Measurements from ENCODE around the gene PPP1R14C. TPM values are rescaled to one million over a fixed set of nuclear protein-coding genes. Genes with fewer than 3 reads are reported as not detected.

The PPP1R14C gene
- polyA plus RNA-seq, 1 donor from 2014 or later, result 14.0 TPM

DNA sequence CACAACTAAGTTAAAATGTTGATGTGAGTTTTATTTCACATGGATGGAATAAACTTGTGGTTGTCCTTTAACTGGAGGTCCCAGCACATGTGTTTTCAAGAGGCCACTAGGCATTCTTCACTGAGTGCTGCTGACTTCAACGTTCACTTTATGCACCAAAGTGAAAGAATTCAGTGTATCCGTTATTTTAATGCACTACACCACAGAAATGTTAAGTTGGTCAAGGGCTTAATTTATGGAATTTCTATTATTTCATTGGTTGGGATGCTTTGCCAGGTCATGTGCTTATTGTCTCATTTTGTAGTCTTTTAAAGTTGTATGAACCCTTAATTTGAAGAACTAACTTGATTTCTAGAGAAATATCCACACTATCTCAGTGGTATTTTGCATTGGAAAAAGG, 106.4 kb downstream of the PPP1R14C start:
- Histone ChIP-seq H3K9ac (ENCODE audit: low read length) (no peak overlapping the region), H3K9me2 (ENCODE audit: insufficient read depth, low read length) (no peaks in the 10 kb centered on the region), H3K4me2 (ENCODE audit: low read length) (no peak overlapping the region), H3K4me3 (ENCODE audit: low read length) (no peak overlapping the region), H4K20me1 (ENCODE audit: insufficient read depth) (no peaks in the 10 kb centered on the region), H3F3A (ENCODE audit: insufficient read depth, low read length, poor library complexity, severe bottlenecking) (no peaks in the 10 kb centered on the region), H3K9me3 (ENCODE audit: low read length) (peaks cover 5% of the 10 kb centered on the region), H3K36me3 (ENCODE audit: insufficient read depth, low read length) (no peaks in the 10 kb centered on the region), H2AFZ (ENCODE audit: low read depth, low read length) (no peak overlapping the region), H3K79me2 (replicated peaks; ENCODE audit: insufficient read depth, low read length) (no peaks in the 10 kb centered on the region), H3K27ac (ENCODE audit: low read length) (no peak overlapping the region), H3K27me3 (ENCODE audit: insufficient read depth, low read depth, low read length) (no peaks in the 10 kb centered on the region)
- TF ChIP-seq, protein P1, sequence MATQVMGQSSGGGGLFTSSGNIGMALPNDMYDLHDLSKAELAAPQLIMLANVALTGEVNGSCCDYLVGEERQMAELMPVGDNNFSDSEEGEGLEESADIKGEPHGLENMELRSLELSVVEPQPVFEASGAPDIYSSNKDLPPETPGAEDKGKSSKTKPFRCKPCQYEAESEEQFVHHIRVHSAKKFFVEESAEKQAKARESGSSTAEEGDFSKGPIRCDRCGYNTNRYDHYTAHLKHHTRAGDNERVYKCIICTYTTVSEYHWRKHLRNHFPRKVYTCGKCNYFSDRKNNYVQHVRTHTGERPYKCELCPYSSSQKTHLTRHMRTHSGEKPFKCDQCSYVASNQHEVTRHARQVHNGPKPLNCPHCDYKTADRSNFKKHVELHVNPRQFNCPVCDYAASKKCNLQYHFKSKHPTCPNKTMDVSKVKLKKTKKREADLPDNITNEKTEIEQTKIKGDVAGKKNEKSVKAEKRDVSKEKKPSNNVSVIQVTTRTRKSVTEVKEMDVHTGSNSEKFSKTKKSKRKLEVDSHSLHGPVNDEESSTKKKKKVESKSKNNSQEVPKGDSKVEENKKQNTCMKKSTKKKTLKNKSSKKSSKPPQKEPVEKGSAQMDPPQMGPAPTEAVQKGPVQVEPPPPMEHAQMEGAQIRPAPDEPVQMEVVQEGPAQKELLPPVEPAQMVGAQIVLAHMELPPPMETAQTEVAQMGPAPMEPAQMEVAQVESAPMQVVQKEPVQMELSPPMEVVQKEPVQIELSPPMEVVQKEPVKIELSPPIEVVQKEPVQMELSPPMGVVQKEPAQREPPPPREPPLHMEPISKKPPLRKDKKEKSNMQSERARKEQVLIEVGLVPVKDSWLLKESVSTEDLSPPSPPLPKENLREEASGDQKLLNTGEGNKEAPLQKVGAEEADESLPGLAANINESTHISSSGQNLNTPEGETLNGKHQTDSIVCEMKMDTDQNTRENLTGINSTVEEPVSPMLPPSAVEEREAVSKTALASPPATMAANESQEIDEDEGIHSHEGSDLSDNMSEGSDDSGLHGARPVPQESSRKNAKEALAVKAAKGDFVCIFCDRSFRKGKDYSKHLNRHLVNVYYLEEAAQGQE (IDR thresholded peaks at IDR 0.05; ENCODE audit: borderline replicate concordance), result no peak
- TF ChIP-seq, protein P2, sequence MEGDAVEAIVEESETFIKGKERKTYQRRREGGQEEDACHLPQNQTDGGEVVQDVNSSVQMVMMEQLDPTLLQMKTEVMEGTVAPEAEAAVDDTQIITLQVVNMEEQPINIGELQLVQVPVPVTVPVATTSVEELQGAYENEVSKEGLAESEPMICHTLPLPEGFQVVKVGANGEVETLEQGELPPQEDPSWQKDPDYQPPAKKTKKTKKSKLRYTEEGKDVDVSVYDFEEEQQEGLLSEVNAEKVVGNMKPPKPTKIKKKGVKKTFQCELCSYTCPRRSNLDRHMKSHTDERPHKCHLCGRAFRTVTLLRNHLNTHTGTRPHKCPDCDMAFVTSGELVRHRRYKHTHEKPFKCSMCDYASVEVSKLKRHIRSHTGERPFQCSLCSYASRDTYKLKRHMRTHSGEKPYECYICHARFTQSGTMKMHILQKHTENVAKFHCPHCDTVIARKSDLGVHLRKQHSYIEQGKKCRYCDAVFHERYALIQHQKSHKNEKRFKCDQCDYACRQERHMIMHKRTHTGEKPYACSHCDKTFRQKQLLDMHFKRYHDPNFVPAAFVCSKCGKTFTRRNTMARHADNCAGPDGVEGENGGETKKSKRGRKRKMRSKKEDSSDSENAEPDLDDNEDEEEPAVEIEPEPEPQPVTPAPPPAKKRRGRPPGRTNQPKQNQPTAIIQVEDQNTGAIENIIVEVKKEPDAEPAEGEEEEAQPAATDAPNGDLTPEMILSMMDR (IDR thresholded peaks at IDR 0.05; ENCODE audit: poor library complexity, severe bottlenecking), result no peak
- TF ChIP-seq POLR2AphosphoS5 (IDR thresholded peaks at IDR 0.05) (no peak), EZH2 (IDR thresholded peaks at IDR 0.05; ENCODE audit: borderline replicate concordance, insufficient read depth, low read length, poor library complexity, severe bottlenecking) (no peak), MXI1 (conservative IDR thresholded peaks at IDR 0.05; ENCODE audit: poor library complexity, severe bottlenecking) (no peak), EP300 (conservative IDR thresholded peaks at IDR 0.05; ENCODE audit: poor library complexity, severe bottlenecking) (no peak), SMC3 (conservative IDR thresholded peaks at IDR 0.05; ENCODE audit: poor library complexity) (no peak), RAD21 (conservative IDR thresholded peaks at IDR 0.05) (no peak), TAF1 (IDR thresholded peaks at IDR 0.05; ENCODE audit: low read depth) (no peak)

DNA sequence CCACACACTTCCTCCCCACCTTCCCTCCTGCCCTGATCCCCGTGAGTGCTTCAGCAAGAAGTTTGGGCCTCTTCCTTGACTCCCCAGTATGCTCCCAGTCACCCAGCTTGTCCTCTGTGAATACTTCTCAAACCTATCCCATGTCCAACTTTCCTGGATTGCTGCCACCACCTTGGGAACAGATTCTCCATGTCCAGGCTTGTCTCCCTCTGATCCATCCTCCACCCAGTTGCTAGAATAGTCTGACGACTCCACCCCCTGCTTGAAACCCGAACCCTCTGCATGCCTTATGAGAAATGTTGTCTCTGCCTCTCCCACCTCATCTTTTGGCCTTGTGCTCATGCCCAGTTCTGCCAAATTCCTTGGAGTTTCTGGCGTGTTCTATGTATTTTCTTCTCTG, 108.0 kb downstream of the PPP1R14C start:
- H3K9me2 ChIP-seq (ENCODE audit: insufficient read depth, low read length), result no peaks in the 10 kb centered on the region
- no peaks in the 10 kb centered on the region for H3K27me3 ChIP-seq (ENCODE audit: insufficient read depth, low read depth, low read length)
- H2AFZ ChIP-seq (ENCODE audit: low read depth, low read length), result no peak overlapping the region

More for the DNA sequence above, 108.0 kb downstream of the PPP1R14C start:
- Histone ChIP-seq H4K20me1 (ENCODE audit: insufficient read depth) (no peaks in the 10 kb centered on the region), H3K9me3 (ENCODE audit: low read length) (peaks cover 5% of the 10 kb centered on the region), H3K79me2 (replicated peaks; ENCODE audit: insufficient read depth, low read length) (no peaks in the 10 kb centered on the region), H3K4me3 (ENCODE audit: low read length) (no peak overlapping the region), H3K4me2 (ENCODE audit: low read length) (no peak overlapping the region), H3K9ac (ENCODE audit: low read length) (no peak overlapping the region), H3K27ac (ENCODE audit: low read length) (no peak overlapping the region), H3K36me3 (ENCODE audit: insufficient read depth, low read length) (no peaks in the 10 kb centered on the region), H3F3A (ENCODE audit: insufficient read depth, low read length, poor library complexity, severe bottlenecking) (no peaks in the 10 kb centered on the region)
- TF ChIP-seq MXI1 (conservative IDR thresholded peaks at IDR 0.05; ENCODE audit: poor library complexity, severe bottlenecking), result no peak
- TF ChIP-seq RAD21 (conservative IDR thresholded peaks at IDR 0.05), result no peak
- TF ChIP-seq, protein P1 (IDR thresholded peaks at IDR 0.05; ENCODE audit: borderline replicate concordance), result no peak
- TF ChIP-seq SMC3 (conservative IDR thresholded peaks at IDR 0.05; ENCODE audit: poor library complexity), result no peak
- no peak for TF ChIP-seq EZH2 (IDR thresholded peaks at IDR 0.05; ENCODE audit: borderline replicate concordance, insufficient read depth, low read length, poor library complexity, severe bottlenecking)
- no peak for TF ChIP-seq EP300 (conservative IDR thresholded peaks at IDR 0.05; ENCODE audit: poor library complexity, severe bottlenecking)
- no peak for TF ChIP-seq POLR2AphosphoS5 (IDR thresholded peaks at IDR 0.05)
- TF ChIP-seq, protein P2 (IDR thresholded peaks at IDR 0.05; ENCODE audit: poor library complexity, severe bottlenecking), result no peak
- TF ChIP-seq TAF1 (IDR thresholded peaks at IDR 0.05; ENCODE audit: low read depth), result no peak

Data from neural cell (in vitro differentiated cells).